BLaER1 treated with 17β-estradiol and CSF1 and Interleukin-3, amounts not matched to agents 10 nM and 100 nM (cell line): Measurements from ENCODE around the gene PTPRB.

ENCODE experiments used
- H3K27ac ChIP-seq, 11 experiments: shearing (Covaris generic); formaldehyde crosslinking; 2 replicates each; pipeline ENCODE4 v1.8.1; 2022
- H3K27me3 ChIP-seq, 11 experiments: shearing (Covaris generic); formaldehyde crosslinking; 2 replicates each; pipeline ENCODE4 v1.8.1; 2022
- H3K36me3 ChIP-seq, 11 experiments: shearing (Covaris generic); formaldehyde crosslinking; 2 replicates each; pipeline ENCODE4 v1.8.1; 2022
- H3K4me1 ChIP-seq, 10 experiments: shearing (Covaris generic); formaldehyde crosslinking; 2 replicates each; pipeline ENCODE4 v1.8.1; 2022
- H3K4me2 ChIP-seq, 11 experiments: shearing (Covaris generic); formaldehyde crosslinking; 2 replicates each; pipeline ENCODE4 v1.8.1; 2022
- H3K4me3 ChIP-seq, 10 experiments: shearing (Covaris generic); formaldehyde crosslinking; 2 replicates each; pipeline ENCODE4 v1.8.1; 2022
- H3K9ac ChIP-seq, 11 experiments: shearing (Covaris generic); formaldehyde crosslinking; 2 replicates each; pipeline ENCODE4 v1.8.1; 2022
- H3K9me3 ChIP-seq, 11 experiments: shearing (Covaris generic); formaldehyde crosslinking; replicated peaks in 1 of 11; 2 replicates each; pipeline ENCODE4 v1.8.1; 2022
- H4K20me1 ChIP-seq, 11 experiments: shearing (Covaris generic); formaldehyde crosslinking; 2 replicates each; pipeline ENCODE4 v1.8.1; 2022
- Cebpa-rat ChIP-seq, 11 experiments: shearing (Covaris generic); IDR thresholded peaks; 2 replicates each; pipeline ENCODE4 v1.8.1; 2022

The PTPRB gene

DNA sequence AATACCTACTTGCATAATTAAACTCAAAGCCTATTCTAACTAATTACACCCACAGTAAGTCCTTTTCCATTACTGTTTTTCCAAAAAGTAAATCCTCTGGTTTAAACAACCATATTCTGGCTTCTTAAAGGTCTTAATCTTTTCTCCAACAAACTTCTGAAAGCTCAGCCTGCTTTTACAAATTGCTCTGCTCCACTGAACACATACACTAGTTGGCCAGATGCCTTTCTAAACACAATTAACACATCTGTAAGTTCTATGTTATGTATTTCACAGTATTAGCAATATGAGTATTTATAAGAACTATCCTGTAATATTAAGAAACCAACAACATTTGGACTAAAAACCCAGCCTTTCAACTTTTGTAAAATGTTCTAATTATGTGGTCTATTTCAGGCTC lies 30.1 kb downstream of the PTPRB start:
- no peak for TF ChIP-seq Cebpa-rat (IDR thresholded peaks at IDR 0.05)
- Histone ChIP-seq H3K4me2 (no peak overlapping the region), H3K9ac (no peak overlapping the region), H3K27ac (no peak overlapping the region), H4K20me1 (no peaks in the 10 kb centered on the region), H3K4me3 (no peak overlapping the region), H3K27me3 (peaks cover 21 to 31% (median 24%) of the 10 kb centered on the region in 11 experiments), H3K9me3 (no peaks in the 10 kb centered on the region), H3K4me1 (peaks cover 0 to 11% (median 8%) of the 10 kb centered on the region in 10 experiments; a peak in 15 of 20 replicates), H3K36me3 (no peaks in the 10 kb centered on the region)

DNA sequence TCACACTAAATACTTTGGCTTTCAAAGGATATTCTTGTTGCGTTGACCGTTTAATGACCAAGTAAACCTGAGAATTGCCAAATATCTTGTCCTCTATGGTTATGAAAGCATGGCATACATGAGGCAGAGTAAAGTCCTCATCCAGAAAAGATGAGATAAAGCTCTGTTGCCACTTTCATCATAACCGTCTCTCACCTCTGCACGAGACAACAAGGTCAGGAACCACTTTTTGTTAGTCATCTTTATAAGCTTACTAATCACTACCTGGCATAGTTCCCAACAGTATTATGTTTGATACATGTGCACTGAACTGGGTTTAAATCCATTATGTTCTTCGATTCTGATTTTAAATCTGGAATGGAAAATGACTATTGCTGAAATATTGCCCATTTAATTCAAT lies 31.3 kb downstream of the PTPRB start:
- TF ChIP-seq Cebpa-rat (IDR thresholded peaks at IDR 0.05) = no peak
- peaks cover 0 to 11% (median 8%) of the 10 kb centered on the region in 10 experiments; a peak in 15 of 20 replicates for H3K4me1 ChIP-seq
- H3K9me3 ChIP-seq = no peaks in the 10 kb centered on the region
- no peaks in the 10 kb centered on the region for H3K36me3 ChIP-seq
- H3K27me3 ChIP-seq = peaks cover 21 to 27% (median 24%) of the 10 kb centered on the region in 11 experiments
- H3K4me2 ChIP-seq = no peak overlapping the region
- H3K27ac ChIP-seq = no peak overlapping the region
- H3K9ac ChIP-seq = no peak overlapping the region
- no peak overlapping the region for H3K4me3 ChIP-seq
- no peaks in the 10 kb centered on the region for H4K20me1 ChIP-seq

DNA sequence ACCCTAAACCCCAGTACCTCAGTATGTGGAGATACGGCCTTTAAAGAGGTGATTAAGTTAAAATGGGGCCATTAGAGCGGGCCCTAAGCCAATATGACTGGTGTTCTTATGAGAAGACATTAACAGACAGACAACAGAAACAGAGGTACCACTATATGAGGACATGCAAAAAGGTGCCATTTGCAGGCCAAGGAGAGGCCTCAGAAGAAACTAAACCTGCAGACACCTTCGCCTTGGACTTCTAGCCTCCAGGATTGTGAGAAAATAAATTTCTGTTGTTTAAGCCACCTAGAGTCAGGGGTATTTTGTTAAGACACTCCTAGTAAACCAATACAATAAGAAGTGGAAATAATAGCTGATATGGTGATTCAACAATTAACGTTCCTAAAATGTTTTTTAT lies 32.6 kb downstream of the PTPRB start:
- TF ChIP-seq Cebpa-rat (IDR thresholded peaks at IDR 0.05) = no peak
- H3K9ac ChIP-seq = no peak overlapping the region

DNA sequence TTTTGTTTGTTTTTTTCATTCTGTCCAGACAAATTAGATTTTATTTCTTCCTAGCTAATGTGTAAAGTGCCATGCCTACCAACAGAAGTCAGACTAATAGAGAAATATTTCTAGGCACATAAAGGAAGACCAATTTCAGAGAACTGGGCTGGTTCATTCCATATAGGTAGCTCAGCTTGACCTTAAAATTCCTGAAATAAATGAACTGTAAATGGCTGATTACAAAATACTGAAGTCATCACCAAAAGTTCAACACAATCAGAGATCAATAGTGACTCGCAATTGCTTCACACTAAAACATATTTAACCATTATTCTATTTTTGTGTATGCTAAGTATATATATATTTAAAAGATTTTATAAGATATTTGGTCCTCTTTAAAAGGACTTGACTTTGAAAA lies 34.2 kb downstream of the PTPRB start:
- H3K9ac ChIP-seq = no peak overlapping the region
- no peak overlapping the region for H3K4me3 ChIP-seq
- no peaks in the 10 kb centered on the region for H4K20me1 ChIP-seq
- no peaks in the 10 kb centered on the region for H3K36me3 ChIP-seq
- H3K27ac ChIP-seq = no peak overlapping the region
- H3K27me3 ChIP-seq = no peaks in the 10 kb centered on the region
- no peak for TF ChIP-seq Cebpa-rat (IDR thresholded peaks at IDR 0.05)
- no peak overlapping the region for H3K4me2 ChIP-seq
- H3K9me3 ChIP-seq = no peaks in the 10 kb centered on the region
- H3K4me1 ChIP-seq = no peaks in the 10 kb centered on the region

More for the DNA sequence above, 32.6 kb downstream of the PTPRB start:
- Histone ChIP-seq H3K36me3 (no peaks in the 10 kb centered on the region), H3K27ac (no peak overlapping the region), H3K4me3 (no peak overlapping the region), H4K20me1 (no peaks in the 10 kb centered on the region), H3K4me2 (no peak overlapping the region), H3K4me1 (peaks cover 0 to 9% (median 7%) of the 10 kb centered on the region in 10 experiments; a peak in 15 of 20 replicates), H3K9me3 (no peaks in the 10 kb centered on the region), H3K27me3 (peaks cover 10 to 14% (median 11%) of the 10 kb centered on the region in 11 experiments)

DNA sequence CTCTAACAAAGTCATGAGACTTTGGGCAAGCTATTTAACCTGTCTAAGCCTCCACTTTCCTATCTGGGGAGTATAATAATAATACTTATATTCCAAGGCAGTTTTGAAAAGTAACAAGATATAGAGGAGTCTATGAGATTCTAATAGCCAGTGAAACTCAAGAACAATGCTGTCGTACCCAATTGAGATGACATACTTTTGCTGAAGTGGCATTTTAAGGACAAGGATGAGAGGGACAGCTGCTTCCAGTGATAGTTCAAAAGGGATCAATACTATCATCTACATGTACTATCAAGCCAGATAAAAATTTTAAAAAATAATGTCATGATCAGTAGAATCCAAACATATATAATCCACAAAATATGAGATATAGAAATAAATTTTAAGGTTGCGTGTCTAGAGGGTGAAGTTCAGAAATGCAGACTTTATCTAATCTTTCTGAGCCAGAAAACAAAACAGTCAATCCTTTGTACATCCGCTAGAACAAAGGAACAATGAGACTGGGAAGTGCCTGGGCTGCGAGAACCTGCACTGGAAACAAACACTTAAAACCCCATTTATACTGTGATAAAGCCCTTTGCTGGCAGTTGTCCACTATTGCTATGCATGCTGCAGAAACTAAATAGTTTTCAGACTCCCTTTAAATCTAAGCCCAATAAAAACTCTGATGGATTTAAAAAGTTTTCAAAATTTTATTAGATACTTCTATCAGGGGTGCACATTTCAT lies 38.6 kb downstream of the PTPRB start:
- Histone ChIP-seq H3K9ac (no peak overlapping the region), H3K27me3 (no peaks in the 10 kb centered on the region), H3K36me3 (no peaks in the 10 kb centered on the region), H3K4me1 (no peaks in the 10 kb centered on the region), H3K4me2 (no peak overlapping the region), H3K4me3 (no peak overlapping the region), H4K20me1 (no peaks in the 10 kb centered on the region), H3K9me3 (no peaks in the 10 kb centered on the region), H3K27ac (no peak overlapping the region; a peak in 1 of 22 replicates)
- TF ChIP-seq Cebpa-rat (IDR thresholded peaks at IDR 0.05) = no peak

DNA sequence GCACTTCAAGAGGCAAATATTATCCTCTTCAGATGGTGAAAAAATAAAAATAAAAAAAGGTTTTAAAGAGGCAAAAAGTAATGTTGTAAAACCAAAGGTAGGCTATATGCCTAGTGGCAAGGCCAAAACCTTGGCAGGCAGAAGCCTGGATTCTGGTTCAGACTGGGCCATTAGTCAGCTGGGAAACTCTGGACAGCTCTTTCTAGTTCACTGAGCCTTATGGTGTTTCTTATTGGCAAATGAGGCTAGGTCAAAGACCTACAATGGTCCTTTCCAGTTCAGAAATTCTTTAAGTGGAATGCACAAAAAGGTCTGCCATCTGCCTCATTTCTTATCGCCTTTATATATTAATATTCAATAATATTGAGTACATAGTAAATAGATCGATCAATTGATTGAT lies 44.6 kb downstream of the PTPRB start:
- Histone ChIP-seq H3K9me3 (no peaks in the 10 kb centered on the region), H3K27me3 (no peaks in the 10 kb centered on the region), H3K36me3 (no peaks in the 10 kb centered on the region), H3K4me2 (no peak overlapping the region), H3K9ac (no peak overlapping the region), H4K20me1 (no peaks in the 10 kb centered on the region), H3K27ac (no peak overlapping the region), H3K4me3 (no peak overlapping the region), H3K4me1 (no peaks in the 10 kb centered on the region)
- no peak for TF ChIP-seq Cebpa-rat (IDR thresholded peaks at IDR 0.05)

DNA sequence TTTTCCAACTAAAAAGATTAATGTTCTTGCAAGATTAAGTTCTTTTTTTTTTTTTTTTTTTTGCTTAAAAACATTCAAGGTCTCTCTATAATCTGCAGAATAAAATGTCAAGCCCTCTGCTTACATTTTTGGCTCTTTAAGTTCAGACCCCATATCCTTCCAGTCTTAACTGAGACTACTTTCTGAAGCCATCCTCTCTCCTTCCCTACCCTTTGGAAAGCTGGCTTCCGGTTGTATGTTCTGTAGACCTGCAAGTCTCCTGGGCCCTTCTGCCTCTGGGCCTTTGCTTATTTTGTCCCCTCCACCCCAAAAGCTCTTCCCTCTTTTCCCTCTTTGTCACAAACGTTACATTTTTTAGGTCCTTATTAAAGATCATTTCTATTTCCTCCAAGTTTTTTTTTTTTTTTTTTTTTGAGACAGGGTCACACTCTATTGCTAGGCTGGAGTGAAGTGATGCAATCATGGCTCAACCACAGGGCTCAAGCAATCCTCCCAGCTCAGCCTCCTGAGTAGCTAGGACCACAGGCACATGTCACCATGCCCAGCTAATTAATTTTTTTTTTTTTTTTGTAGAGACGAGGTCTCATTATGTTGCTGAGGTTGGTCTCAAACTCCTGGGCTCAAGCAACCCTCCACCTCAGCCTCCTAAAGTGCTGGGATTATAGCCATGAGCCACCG lies 46.5 kb downstream of the PTPRB start:
- no peak for TF ChIP-seq Cebpa-rat (IDR thresholded peaks at IDR 0.05)
- Histone ChIP-seq H3K9ac (no peak overlapping the region), H3K27me3 (no peaks in the 10 kb centered on the region), H3K27ac (no peak overlapping the region), H3K4me1 (no peaks in the 10 kb centered on the region), H3K4me3 (no peak overlapping the region), H3K36me3 (no peaks in the 10 kb centered on the region), H3K9me3 (peaks cover 0 to 6% (median 0%) of the 10 kb centered on the region in 11 experiments; a peak in 1 of 22 replicates), H4K20me1 (no peaks in the 10 kb centered on the region), H3K4me2 (no peak overlapping the region)

DNA sequence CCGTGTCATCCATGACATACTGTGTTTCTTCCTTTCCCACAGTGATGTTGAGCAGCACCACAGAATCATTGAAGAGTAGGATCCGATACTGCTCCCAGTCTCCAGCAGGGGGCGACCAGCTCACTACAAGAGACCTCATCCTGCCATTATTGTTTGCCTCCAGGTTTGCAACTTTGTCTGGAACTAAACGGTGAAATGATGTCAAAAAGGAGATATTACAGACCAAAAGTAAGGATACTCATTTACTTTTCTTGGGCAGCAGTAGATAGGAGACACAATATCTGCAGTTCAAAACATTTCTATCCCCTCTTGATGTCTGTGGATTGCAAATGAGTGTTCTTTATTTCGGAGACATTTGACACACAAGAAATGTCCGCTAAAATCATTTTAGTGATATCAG lies 47.2 kb downstream of the PTPRB start:
- no peak overlapping the region for H3K27ac ChIP-seq
- no peaks in the 10 kb centered on the region for H3K4me1 ChIP-seq
- H3K4me2 ChIP-seq = no peak overlapping the region
- no peaks in the 10 kb centered on the region for H4K20me1 ChIP-seq
- H3K9ac ChIP-seq = no peak overlapping the region
- peaks cover 2 to 12% (median 4%) of the 10 kb centered on the region in 11 experiments; a peak in 12 of 22 replicates for H3K9me3 ChIP-seq
- no peak for TF ChIP-seq Cebpa-rat (IDR thresholded peaks at IDR 0.05)
- H3K36me3 ChIP-seq = no peaks in the 10 kb centered on the region
- H3K4me3 ChIP-seq = no peak overlapping the region
- no peaks in the 10 kb centered on the region for H3K27me3 ChIP-seq

DNA sequence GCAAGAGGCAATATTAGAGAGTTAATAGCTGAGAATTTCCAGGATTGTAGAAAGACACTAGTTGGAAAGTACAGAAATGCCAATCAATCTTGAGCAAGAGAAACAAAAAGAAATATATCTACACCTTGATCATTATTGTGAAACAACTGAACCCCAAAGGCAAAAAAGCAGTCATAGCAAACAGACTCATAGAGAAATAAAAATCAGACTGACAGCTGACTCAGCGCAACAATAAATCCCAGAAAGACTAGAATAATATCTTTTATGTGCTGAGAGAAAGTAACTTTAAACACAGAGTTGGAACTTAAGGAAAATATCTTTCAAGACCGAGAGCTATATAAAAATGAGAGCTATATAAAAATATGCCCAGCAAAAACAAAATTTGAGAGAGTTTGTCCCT lies 52.9 kb downstream of the PTPRB start:
- no peak overlapping the region for H3K4me3 ChIP-seq
- H4K20me1 ChIP-seq = no peaks in the 10 kb centered on the region
- no peak for TF ChIP-seq Cebpa-rat (IDR thresholded peaks at IDR 0.05)
- no peaks in the 10 kb centered on the region for H3K27me3 ChIP-seq
- peaks cover 7 to 23% (median 16%) of the 10 kb centered on the region in 11 experiments; a peak in 17 of 22 replicates for H3K9me3 ChIP-seq
- no peak overlapping the region for H3K4me2 ChIP-seq
- H3K36me3 ChIP-seq = no peaks in the 10 kb centered on the region
- H3K4me1 ChIP-seq = no peaks in the 10 kb centered on the region; a peak in 1 of 20 replicates
- no peak overlapping the region for H3K9ac ChIP-seq
- H3K27ac ChIP-seq = no peak overlapping the region
